ENCODE measurements around the gene C2CD2. TPM values are rescaled to one million over a fixed set of nuclear protein-coding genes. Genes with fewer than 3 reads are reported as not detected.
A peak's percentile ranks its signal among the peaks of the same experiment; 100 is the strongest.
"Not testable (repeated sequence)": the region's sequence is repeated elsewhere in the genome, so short reads cannot be mapped to it uniquely, and the experiment has no call there.

Gene C2CD2
- total RNA-seq, 4 donors from 2014 or later: 6.7 to 22.3 (median 17.3) TPM

DNA sequence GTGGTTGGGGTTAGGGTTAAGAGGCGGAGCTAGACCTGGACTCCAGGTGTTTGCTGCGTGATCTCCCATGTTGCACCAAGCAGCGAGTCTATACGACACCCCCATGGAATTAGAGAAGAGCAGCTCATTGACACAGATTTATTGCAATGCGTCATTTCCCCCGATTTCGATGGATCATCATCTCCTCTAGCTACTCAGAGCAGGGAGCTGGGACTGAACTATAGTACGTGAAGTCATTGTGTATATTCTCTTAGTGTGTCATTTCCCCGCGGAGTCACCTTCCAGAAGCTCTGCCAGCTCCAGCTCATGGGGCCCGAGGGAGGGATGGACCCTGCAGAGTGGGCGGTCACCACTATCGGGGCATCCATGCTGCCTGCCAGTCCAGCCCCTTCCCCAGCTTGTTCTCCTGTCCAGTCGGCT is 7.5 kb upstream of the C2CD2 start:
- Histone ChIP-seq H3K4me1 (no peaks in the 10 kb centered on the region), H3K9me3 (no peaks in the 10 kb centered on the region), H3K36me3 (no peaks in the 10 kb centered on the region), H3K27ac (no peak overlapping the region), H3K27me3 (no peaks in the 10 kb centered on the region), H3K4me3 (no peak overlapping the region)
- peak in 1 of 3 donors; percentile 41 for DNase-seq
- TF ChIP-seq POLR2A (IDR thresholded peaks at IDR 0.05): no peak
- TF ChIP-seq, protein P1, sequence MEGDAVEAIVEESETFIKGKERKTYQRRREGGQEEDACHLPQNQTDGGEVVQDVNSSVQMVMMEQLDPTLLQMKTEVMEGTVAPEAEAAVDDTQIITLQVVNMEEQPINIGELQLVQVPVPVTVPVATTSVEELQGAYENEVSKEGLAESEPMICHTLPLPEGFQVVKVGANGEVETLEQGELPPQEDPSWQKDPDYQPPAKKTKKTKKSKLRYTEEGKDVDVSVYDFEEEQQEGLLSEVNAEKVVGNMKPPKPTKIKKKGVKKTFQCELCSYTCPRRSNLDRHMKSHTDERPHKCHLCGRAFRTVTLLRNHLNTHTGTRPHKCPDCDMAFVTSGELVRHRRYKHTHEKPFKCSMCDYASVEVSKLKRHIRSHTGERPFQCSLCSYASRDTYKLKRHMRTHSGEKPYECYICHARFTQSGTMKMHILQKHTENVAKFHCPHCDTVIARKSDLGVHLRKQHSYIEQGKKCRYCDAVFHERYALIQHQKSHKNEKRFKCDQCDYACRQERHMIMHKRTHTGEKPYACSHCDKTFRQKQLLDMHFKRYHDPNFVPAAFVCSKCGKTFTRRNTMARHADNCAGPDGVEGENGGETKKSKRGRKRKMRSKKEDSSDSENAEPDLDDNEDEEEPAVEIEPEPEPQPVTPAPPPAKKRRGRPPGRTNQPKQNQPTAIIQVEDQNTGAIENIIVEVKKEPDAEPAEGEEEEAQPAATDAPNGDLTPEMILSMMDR (IDR thresholded peaks at IDR 0.05): no peak

DNA sequence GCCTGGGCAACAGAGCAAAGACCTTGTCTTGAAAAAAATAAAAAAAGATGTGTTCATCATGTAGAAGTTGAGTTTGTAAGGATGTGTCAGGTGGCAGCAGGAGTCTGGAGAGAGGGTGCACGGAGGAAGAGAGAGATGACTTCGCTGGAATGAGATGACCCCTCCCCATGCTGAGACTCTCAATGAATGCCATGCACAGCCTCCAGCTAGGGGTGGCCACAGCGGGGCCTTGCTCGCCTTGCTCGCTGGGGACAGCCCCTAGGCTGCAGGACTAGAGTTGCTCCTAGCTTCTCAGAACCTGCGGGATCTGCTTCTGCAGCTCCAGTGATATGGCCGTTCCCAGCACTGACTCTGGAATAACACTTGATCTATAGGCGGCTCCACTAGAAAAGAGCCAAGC is 6.6 kb upstream of the C2CD2 start:
- Histone ChIP-seq H3K27ac (no peak overlapping the region), H3K36me3 (no peaks in the 10 kb centered on the region), H3K9me3 (no peaks in the 10 kb centered on the region), H3K4me1 (no peaks in the 10 kb centered on the region), H3K27me3 (no peaks in the 10 kb centered on the region), H3K4me3 (no peak overlapping the region)
- peak in 1 of 3 donors; percentile 24 for DNase-seq
- no peak for TF ChIP-seq POLR2A (IDR thresholded peaks at IDR 0.05)
- TF ChIP-seq, protein P1 (IDR thresholded peaks at IDR 0.05): no peak

DNA sequence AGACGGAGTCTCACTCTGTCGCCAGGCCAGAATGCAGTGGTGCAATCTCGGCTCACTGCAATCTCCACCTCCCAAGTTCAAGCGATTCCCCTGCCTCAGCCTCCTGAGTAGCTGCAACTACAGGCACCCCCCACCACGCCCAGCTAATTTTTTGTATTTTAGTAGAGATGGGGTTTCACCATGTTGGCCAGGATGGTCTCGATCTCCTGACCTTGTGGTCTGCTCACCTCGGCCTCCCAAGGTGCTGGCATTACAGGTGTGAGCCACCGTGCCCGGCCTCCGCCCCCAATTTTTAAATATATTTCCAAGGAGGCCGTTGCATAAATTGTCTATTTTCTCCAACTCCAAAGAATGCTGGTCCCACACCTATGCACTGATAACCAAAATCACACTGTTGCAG is 5.9 kb upstream of the C2CD2 start:
- not testable (repeated sequence) for H3K36me3 ChIP-seq, H3K27me3 ChIP-seq, H3K9me3 ChIP-seq, H3K4me1 ChIP-seq, H3K4me3 ChIP-seq, H3K27ac ChIP-seq
- peak in 2 of 3 donors; percentile 16 to 35 for DNase-seq

DNA sequence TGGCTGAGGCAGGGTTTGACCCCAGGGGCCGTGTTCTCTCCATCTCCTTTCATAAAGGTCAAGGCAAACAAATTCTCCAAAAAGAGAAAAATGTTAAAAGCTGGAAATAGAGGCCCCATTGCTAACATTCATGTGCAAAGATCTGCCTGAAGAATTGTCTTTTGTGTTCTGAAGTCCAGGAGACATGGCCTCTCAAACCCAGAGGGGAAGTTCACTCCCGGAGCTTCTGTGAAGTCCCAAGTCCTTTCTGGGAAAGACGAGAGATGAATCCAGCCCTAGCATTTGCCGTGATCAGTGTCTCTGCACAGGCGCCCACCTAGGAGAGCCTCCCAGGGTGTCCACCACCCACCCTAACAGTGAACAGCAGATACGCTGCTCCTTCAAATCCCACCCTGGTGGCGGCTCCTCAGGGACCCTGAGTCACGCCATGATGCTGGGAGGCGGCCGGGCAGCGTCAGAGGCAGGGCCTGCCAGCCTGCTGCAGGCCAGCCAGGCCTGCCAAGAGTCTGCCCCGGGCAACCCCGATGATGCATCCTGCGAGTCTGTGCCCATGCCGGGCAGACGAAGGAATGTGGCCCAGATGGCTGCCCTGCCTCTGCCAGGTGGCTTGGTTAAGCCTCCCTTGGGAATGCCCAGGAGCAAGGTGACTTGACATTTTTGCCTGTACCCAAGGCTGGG is 5.2 kb upstream of the C2CD2 start:
- Histone ChIP-seq H3K9me3 (no peaks in the 10 kb centered on the region), H3K27me3 (no peaks in the 10 kb centered on the region), H3K4me3 (no peak overlapping the region), H3K4me1 (peaks cover 0 to 6% (median 2%) of the 10 kb centered on the region in 4 donors), H3K36me3 (no peaks in the 10 kb centered on the region), H3K27ac (no peak overlapping the region)
- peak in 2 of 3 donors; percentile 23 to 30 for DNase-seq
- TF ChIP-seq POLR2A (IDR thresholded peaks at IDR 0.05): no peak
- TF ChIP-seq, protein P1 (IDR thresholded peaks at IDR 0.05): no peak

DNA sequence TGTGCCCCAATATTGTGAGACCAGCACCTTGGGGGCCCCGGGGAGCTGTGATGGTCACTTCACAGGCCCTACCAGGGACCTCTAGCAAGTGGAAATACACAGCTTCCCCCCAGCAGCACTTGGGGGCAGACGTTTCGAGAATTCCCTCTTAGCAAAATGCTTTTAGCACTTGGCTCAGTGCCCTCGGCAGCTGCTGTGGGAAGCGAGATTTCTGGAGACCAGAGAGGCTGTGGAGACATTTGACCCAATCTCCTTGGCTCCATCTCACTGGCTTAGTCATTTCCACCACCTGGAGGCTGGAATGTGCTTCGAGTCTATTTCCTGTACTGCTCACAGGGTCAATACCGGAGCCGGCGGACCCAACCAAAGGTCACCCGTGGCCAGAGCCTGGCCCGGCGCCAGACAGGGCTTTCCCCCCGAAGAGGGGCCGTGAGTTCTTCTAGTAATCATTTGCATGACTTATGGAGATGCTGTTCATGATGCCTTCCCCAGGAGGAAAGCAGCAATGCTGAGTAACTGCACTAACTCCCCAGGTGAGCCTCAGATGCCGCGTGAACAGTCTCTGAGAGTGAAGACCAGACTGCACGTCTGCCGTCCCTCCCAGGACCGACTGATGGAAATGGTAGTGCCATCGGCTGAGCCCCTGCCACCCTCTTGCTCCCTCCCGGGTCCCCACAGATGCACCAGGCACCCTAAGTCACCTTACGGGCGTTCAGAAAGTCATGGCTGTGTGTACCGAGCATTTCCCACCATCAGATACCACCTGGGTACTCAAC is 4.4 kb upstream of the C2CD2 start:
- no peak overlapping the region for H3K4me3 ChIP-seq
- H3K36me3 ChIP-seq: no peaks in the 10 kb centered on the region
- DNase-seq: peak in 2 of 3 donors; percentile 51 to 71
- H3K9me3 ChIP-seq: no peaks in the 10 kb centered on the region
- H3K27ac ChIP-seq: peak overlapping the region; percentile 32 to 71 (median 40)
- H3K4me1 ChIP-seq: peaks cover 0 to 11% (median 3%) of the 10 kb centered on the region in 4 donors
- TF ChIP-seq, protein P1 (IDR thresholded peaks at IDR 0.05): peak in 3 of 6 experiments; percentile 36 to 44 (median 41)
- no peak for TF ChIP-seq POLR2A (IDR thresholded peaks at IDR 0.05)
- H3K27me3 ChIP-seq: no peaks in the 10 kb centered on the region

Data from Peyer's patch (tissue), 4 donors.